Natural killer cell (primary cell): ENCODE measurements around the gene ANGEL1. TPM values are rescaled to one million over a fixed set of nuclear protein-coding genes. Genes with fewer than 3 reads are reported as not detected.

Experiments used
- ATAC-seq, 3 donors: fragments of 150-1000 bp in 2 of 3; fragments of 200-7000 bp in 1 of 3; cut with Tn5 transposase; 1 replicate in 1 of 3; 2 replicates in 2 of 3; pipeline ENCODE4 v1.10.0; 2021; ENCODE audit warnings: mild to moderate bottlenecking in 2 of 3, moderate library complexity in 2 of 3
- DNase-seq, 2 donors: peaks; one replicate each; pipeline versions ENCODE4 v3.0.0 to v3.0.0-alpha.2; 2013 to 2021; ENCODE audit warnings: mixed read lengths in 1 of 2
- H3K27ac ChIP-seq: one replicate; pipeline ENCODE4 v1.5.1; 2013; ENCODE audit warnings: mild to moderate bottlenecking, low read length
- H3K27me3 ChIP-seq: one replicate; pipeline ENCODE4 v1.6.1; 2013; ENCODE audit warnings: low read length; ENCODE audit not compliant: control insufficient read depth, insufficient read depth
- H3K36me3 ChIP-seq: one replicate; pipeline ENCODE4 v1.6.1; 2013; ENCODE audit warnings: low read length; ENCODE audit not compliant: control insufficient read depth, insufficient read depth
- H3K4me1 ChIP-seq: one replicate; pipeline ENCODE4 v1.6.1; 2013; ENCODE audit warnings: low read length; ENCODE audit not compliant: control insufficient read depth, insufficient read depth
- H3K4me3 ChIP-seq: one replicate; pipeline ENCODE4 v1.5.1; 2013; ENCODE audit warnings: low read length
- H3K9me3 ChIP-seq: one replicate; pipeline ENCODE4 v1.6.1; 2013; ENCODE audit warnings: low read length; ENCODE audit not compliant: control insufficient read depth, insufficient read depth
- H3K27ac Mint-ChIP-seq, 2 donors: one replicate each; pipeline ENCODE4 v1.8.0; 2022; ENCODE audit warnings: mild to moderate bottlenecking in 2 of 2, mixed read lengths in 2 of 2, moderate library complexity in 1 of 2
- H3K27me3 Mint-ChIP-seq, 2 donors: one replicate each; pipeline ENCODE4 v1.8.0; 2022; ENCODE audit warnings: low read depth in 2 of 2, mixed read lengths in 2 of 2
- H3K36me3 Mint-ChIP-seq: one replicate; pipeline ENCODE4 v1.8.0; 2022; ENCODE audit warnings: mixed read lengths
- H3K4me1 Mint-ChIP-seq, 2 donors: one replicate each; pipeline ENCODE4 v1.8.0; 2022; ENCODE audit warnings: mixed read lengths in 2 of 2
- H3K4me3 Mint-ChIP-seq: one replicate; pipeline ENCODE4 v1.8.0; 2022; ENCODE audit warnings: mild to moderate bottlenecking, moderate library complexity, mixed read lengths
- H3K9me3 Mint-ChIP-seq, 2 donors: one replicate each; pipeline ENCODE4 v1.8.0; 2022; ENCODE audit warnings: mixed read lengths in 2 of 2
- WGBS: methylation state at CpG from one replicate; pipeline ENCODE4 v1.1.7; 2013; ENCODE audit warnings: missing lambda C conversion rate; ENCODE audit not compliant: insufficient coverage; 5-methylcytosine and 5-hydroxymethylcytosine counted together
- intact Hi-C: fragments of 100-400 bp; cut with micrococcal nuclease; formaldehyde crosslinking; loops from one replicate; pipeline ENCODE4 v1.14.2; 2022
- total RNA-seq, 4 donors: library from RNA; stranded (reverse); fragments of 120-200 nt in 1 of 4; gene quantifications; one replicate each; pipeline versions ENCODE4 v1.2.3 to v1.2.4, GENCODE V29; 2013 to 2022
- TF ChIP-seq, protein P1 (sequence below): fragments of 200-600 bp; IDR thresholded peaks from one replicate; pipeline ENCODE4 v1.8.0; 2022; ENCODE audit warnings: antibody characterized with exemption

Gene ANGEL1
- total RNA-seq, 3 donors from 2014 or later (not counting 1 experiment from before 2014, with no cell fraction given) = 12.2 to 20.2 (median 17.2) TPM

DNA sequence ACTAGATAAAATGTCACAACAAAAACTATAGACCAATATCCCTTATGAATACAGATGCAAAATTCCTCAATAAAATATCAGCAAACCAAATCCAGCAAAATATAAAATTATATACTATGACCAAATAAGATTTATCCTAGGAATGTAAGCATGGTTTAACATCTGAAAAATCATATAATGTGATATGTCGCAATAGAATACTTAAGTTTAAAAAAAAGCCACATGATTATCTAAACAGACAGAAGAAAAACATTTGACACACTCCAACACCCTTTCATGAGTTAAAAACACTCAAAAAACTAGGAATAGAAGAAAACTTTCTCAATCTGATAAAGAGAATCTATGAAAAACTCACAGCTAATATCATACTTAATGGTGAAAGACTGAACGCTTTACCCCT, 20.3 kb downstream of the ANGEL1 start:
- H3K36me3 ChIP-seq = peaks cover 45% of the 10 kb centered on the region
- Mint-ChIP-seq H3K9me3 (no peaks in the 10 kb centered on the region), H3K36me3 (peaks cover 12% of the 10 kb centered on the region)

DNA sequence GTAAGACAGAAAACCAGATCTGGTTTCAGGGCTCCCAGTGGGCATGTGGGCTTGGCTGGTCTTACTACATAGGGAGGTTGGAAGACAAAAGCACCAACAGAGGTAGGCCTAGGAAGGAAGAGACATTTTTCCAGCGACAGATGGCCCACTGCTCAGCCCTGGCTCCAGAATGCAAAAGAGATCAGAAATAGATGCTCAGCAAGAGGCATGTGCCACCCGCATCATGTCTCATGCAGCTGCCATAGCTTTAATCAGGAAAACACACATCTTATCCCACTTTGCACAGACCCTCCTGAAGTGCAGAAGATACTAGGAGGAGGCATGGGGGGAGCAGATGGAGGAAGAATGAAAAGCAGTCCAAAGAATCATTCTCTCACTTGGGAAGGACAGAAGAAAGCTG, 26.1 kb downstream of the ANGEL1 start:
- DNase-seq (no peak), ATAC-seq (no peak)
- H3K9me3 Mint-ChIP-seq = no peaks in the 10 kb centered on the region
- intact Hi-C loops = no loop called here
- Histone ChIP-seq H3K27ac (no peak overlapping the region), H3K4me3 (no peak overlapping the region), H3K27me3 (no peaks in the 10 kb centered on the region), H3K4me1 (peaks cover 10% of the 10 kb centered on the region), H3K36me3 (peaks cover 58% of the 10 kb centered on the region), H3K9me3 (no peaks in the 10 kb centered on the region)
- no peak overlapping the region for H3K4me3 Mint-ChIP-seq
- H3K36me3 Mint-ChIP-seq = no peaks in the 10 kb centered on the region
- H3K4me1 Mint-ChIP-seq = peaks cover 10 to 16% of the 10 kb centered on the region in 2 donors
- no peaks in the 10 kb centered on the region for H3K27me3 Mint-ChIP-seq
- 100% methylated on average over 2 of the region's 2 CpGs for WGBS
- no peak overlapping the region for H3K27ac Mint-ChIP-seq
- TF ChIP-seq, protein P1, sequence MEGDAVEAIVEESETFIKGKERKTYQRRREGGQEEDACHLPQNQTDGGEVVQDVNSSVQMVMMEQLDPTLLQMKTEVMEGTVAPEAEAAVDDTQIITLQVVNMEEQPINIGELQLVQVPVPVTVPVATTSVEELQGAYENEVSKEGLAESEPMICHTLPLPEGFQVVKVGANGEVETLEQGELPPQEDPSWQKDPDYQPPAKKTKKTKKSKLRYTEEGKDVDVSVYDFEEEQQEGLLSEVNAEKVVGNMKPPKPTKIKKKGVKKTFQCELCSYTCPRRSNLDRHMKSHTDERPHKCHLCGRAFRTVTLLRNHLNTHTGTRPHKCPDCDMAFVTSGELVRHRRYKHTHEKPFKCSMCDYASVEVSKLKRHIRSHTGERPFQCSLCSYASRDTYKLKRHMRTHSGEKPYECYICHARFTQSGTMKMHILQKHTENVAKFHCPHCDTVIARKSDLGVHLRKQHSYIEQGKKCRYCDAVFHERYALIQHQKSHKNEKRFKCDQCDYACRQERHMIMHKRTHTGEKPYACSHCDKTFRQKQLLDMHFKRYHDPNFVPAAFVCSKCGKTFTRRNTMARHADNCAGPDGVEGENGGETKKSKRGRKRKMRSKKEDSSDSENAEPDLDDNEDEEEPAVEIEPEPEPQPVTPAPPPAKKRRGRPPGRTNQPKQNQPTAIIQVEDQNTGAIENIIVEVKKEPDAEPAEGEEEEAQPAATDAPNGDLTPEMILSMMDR = no peak

More for the DNA sequence above, 20.3 kb downstream of the ANGEL1 start:
- TF ChIP-seq, protein P1 = no peak
- intact Hi-C loops = no loop called here
- no peaks in the 10 kb centered on the region for H3K9me3 ChIP-seq
- H3K27me3 ChIP-seq = no peaks in the 10 kb centered on the region
- no peak overlapping the region for H3K4me3 ChIP-seq
- ATAC-seq (no peak), DNase-seq (no peak)
- H3K4me1 ChIP-seq = no peaks in the 10 kb centered on the region
- WGBS = no CpG with 5 or more reads among the region's 2 CpGs
- Mint-ChIP-seq H3K4me3 (no peak overlapping the region), H3K27ac (no peak overlapping the region), H3K4me1 (no peaks in the 10 kb centered on the region), H3K27me3 (no peaks in the 10 kb centered on the region)
- H3K27ac ChIP-seq = no peak overlapping the region

DNA sequence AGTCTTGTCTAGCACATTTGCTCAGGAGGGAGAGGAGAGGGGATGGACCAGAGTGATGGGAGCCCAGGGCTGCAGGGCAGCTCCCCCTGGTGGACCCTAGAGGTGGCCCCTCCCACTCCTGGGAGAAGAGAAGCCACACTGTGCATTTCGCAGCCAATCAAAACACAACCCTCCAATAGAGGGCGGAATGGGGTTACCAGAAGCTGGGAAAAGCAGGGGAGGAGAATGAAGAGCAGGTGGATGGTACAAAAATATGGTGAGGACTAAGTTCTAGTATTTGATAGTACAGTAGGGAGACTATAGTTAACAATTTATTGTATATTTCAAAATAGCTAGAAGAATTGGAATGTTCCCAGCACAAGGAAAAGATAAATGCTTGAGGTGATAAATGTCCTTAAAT, 27.8 kb downstream of the ANGEL1 start:
- Mint-ChIP-seq H3K27me3 (no peaks in the 10 kb centered on the region), H3K27ac (peak overlapping the region in 1 of 2 donors; percentile 23), H3K4me3 (no peak overlapping the region), H3K9me3 (no peaks in the 10 kb centered on the region), H3K4me1 (peaks cover 10 to 16% of the 10 kb centered on the region in 2 donors), H3K36me3 (no peaks in the 10 kb centered on the region)
- no peaks in the 10 kb centered on the region for H3K27me3 ChIP-seq
- DNase-seq (peak; percentile 46 to 75), ATAC-seq (peak; percentile 85 to 99 (median 97))
- TF ChIP-seq, protein P1 = peak; percentile 53
- peaks cover 10% of the 10 kb centered on the region for H3K4me1 ChIP-seq
- no peaks in the 10 kb centered on the region for H3K9me3 ChIP-seq
- no CpG with 5 or more reads among the region's 2 CpGs for WGBS
- intact Hi-C loops = loop anchor here (1.0 kb wide), 1 partner anchor 75 kb away; no protein-coding TSS in a partner anchor
- H3K27ac ChIP-seq = no peak overlapping the region
- peaks cover 49% of the 10 kb centered on the region for H3K36me3 ChIP-seq
- no peak overlapping the region for H3K4me3 ChIP-seq

DNA sequence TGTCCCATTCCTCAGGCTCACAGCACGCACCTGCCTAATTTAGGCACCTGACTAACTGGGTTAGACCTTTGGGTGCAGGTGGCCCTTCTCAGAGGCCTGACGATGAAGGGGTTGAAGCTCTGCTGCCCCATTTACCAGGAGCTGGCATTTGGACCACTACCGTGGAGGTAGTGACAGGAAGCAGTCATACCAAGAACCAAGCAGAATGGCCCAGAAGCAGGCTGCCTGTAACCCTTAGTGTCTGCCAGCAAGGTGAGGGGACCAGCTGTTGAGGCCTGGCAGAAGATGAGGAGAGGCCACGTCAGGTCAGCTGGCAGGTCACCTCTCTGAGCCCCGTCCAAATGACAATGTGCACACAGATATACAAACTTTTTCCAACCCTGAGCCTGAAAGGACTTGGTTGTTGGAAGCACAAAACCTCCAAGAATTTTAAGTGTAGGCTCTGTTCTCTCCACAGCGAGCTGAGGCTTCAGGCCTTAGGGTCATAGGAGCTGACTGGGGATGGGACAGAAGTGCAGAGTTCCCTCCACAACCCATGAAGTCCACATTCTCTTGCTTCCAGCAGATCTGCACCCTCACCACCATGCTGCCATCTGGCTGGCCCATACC, 28.3 kb downstream of the ANGEL1 start:
- Mint-ChIP-seq H3K4me3 (no peak overlapping the region), H3K4me1 (peaks cover 10 to 16% of the 10 kb centered on the region in 2 donors), H3K27me3 (no peaks in the 10 kb centered on the region), H3K9me3 (no peaks in the 10 kb centered on the region), H3K36me3 (no peaks in the 10 kb centered on the region), H3K27ac (peak overlapping the region in 1 of 2 donors; percentile 64)
- ATAC-seq (no peak), DNase-seq (no peak)
- Histone ChIP-seq H3K4me1 (peaks cover 10% of the 10 kb centered on the region), H3K27me3 (no peaks in the 10 kb centered on the region), H3K4me3 (no peak overlapping the region), H3K27ac (no peak overlapping the region), H3K36me3 (peaks cover 45% of the 10 kb centered on the region), H3K9me3 (no peaks in the 10 kb centered on the region)
- 96% methylated on average over 6 of the region's 6 CpGs for WGBS
- TF ChIP-seq, protein P1 = no peak
- intact Hi-C loops = no loop called here
